HG03575 (cell line): ENCODE data around the gene CORO1C.
"Not testable (repeated sequence)": the region's sequence is repeated elsewhere in the genome, so short reads cannot be mapped to it uniquely, and the experiment has no call there.

Source experiments
- ATAC-seq: cut with Tn5 transposase; IDR thresholded peaks from one replicate; pipeline ENCODE4 v1.9.1; 2021; ENCODE audit not compliant: unreplicated experiment, insufficient number of reproducible peaks, low FRiP score; ENCODE audit errors: extremely low read depth

The CORO1C gene

GRCh38 chr12:108757856-108758255 lies 26.5 kb upstream of the CORO1C start:
- ATAC-seq, result no peak

GRCh38 chr12:108756421-108756820 lies 25.1 kb upstream of the CORO1C start:
- ATAC-seq, result no peak

GRCh38 chr12:108755481-108755880 lies 24.2 kb upstream of the CORO1C start:
- ATAC-seq, result no peak

GRCh38 chr12:108753976-108754375 lies 22.7 kb upstream of the CORO1C start:
- ATAC-seq, result no peak

GRCh38 chr12:108752387-108752786 lies 21.1 kb upstream of the CORO1C start:
- no peak for ATAC-seq

GRCh38 chr12:108751821-108752220 lies 20.5 kb upstream of the CORO1C start:
- no peak for ATAC-seq

- ATAC-seq, result not testable (repeated sequence)
Measured at GRCh38 chr12:108751003-108751402, 19.7 kb upstream of the CORO1C start.

GRCh38 chr12:108750526-108750925 lies 19.2 kb upstream of the CORO1C start:
- ATAC-seq, result no peak

GRCh38 chr12:108747563-108747962 lies 16.2 kb upstream of the CORO1C start:
- ATAC-seq, result no peak

GRCh38 chr12:108745641-108746040 lies 14.3 kb upstream of the CORO1C start:
- no peak for ATAC-seq

GRCh38 chr12:108744021-108744897 lies 12.9 kb upstream of the CORO1C start:
- no peak for ATAC-seq

- no peak for ATAC-seq
Measured at GRCh38 chr12:108738170-108738569, 6.9 kb upstream of the CORO1C start.

- ATAC-seq, result no peak
Measured at GRCh38 chr12:108735855-108736254, 4.5 kb upstream of the CORO1C start.

GRCh38 chr12:108734200-108734906 lies 3.0 kb upstream of the CORO1C start:
- no peak for ATAC-seq

GRCh38 chr12:108733230-108733531 lies 1.9 kb upstream of the CORO1C start:
- ATAC-seq, result not testable (repeated sequence)

- ATAC-seq, result no peak
Measured at GRCh38 chr12:108732489-108733229, 1.3 kb upstream of the CORO1C start.

GRCh38 chr12:108731866-108732461 lies 646 bp upstream of the CORO1C start:
- ATAC-seq, result peak; percentile 15

- no peak for ATAC-seq
Measured at GRCh38 chr12:108730365-108731104, 783 bp downstream of the CORO1C start.
